Activated T-helper 1 cell treated with Interleukin-2 at 50 U/mL for 16 hours (primary cell): ENCODE measurements around the gene AP3B1.
"Not testable (repeated sequence)": the region's sequence is repeated elsewhere in the genome, so short reads cannot be mapped to it uniquely, and the experiment has no call there.

Experiments
- DNase-seq: peaks from one replicate; pipeline ENCODE4 v3.0.0-alpha.2; 2020; ENCODE audit warnings: low read depth

Gene AP3B1

DNA sequence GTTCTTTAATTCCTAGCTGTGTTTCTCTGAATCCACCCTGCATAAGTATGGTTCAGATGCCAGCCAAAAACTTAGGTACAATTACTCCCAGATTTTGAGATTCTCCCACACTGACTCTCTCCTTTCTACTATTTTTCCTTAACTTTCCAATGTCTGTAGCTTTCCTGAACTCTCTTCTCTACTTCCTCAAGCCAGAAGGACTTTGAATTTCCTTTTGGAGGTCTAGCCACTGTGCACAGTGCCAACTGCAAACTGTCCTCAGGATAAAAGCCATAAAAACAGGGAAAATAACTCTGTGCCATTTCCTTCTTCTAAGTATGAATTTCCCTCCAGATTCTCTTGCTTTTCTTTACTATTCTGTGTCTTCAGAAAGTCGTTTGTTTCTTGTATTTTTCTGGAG is 157.2 kb downstream of the AP3B1 start:
- no peak for DNase-seq

DNA sequence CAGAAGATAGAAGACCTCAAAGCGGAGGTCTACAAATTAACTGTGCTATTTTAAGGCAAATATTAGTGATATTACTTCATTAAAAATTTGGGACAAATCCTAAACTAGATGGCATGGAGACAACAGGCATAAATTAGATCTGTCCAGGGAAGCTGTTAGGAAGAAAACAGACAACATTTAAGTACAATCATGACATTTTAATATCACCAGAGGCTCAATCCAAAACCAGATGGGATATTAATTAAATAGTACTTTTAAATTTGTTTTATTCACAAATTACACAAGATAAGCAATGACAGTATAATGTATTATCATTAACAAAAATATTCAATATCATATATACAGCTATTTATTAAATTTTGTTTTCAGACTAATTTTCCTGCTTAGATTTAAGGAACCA is 161.1 kb downstream of the AP3B1 start:
- no peak for DNase-seq

DNA sequence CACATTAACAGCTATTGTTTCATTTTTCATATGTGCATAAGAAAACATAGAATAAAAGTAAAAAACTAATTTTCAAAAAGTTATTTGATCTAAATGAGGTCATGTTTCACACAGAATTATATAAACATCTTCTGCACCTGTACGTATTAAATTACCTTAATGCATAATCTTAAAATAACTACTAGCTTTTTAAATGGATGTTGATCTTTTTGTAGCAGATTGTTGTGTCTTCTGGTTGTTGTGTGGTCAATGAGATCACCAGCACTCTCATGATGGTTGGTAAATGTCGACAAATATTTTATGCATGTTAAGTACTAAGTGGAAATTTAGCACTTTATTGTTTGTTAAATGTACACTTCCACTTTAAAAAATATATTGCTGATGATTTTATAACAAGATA is 162.0 kb downstream of the AP3B1 start:
- no peak for DNase-seq

DNA sequence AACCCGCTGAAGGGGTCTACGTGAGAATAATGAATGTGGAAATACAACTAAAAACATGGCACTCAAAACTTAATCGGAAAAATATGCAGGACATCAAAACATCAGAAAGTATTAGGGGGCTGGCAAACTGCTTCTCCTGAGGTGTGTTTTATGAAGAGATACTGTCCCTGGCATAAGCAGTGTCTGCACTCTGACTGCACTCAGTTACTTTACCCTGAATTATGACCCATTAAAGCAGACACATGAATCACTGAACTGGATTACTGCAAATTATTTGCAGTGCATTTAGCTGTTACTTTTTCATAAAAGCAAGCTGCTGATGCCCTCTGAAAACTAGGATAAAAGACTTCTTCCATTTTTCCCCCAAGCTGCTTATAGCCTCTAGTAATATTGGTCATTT is 164.9 kb downstream of the AP3B1 start:
- DNase-seq = no peak

DNA sequence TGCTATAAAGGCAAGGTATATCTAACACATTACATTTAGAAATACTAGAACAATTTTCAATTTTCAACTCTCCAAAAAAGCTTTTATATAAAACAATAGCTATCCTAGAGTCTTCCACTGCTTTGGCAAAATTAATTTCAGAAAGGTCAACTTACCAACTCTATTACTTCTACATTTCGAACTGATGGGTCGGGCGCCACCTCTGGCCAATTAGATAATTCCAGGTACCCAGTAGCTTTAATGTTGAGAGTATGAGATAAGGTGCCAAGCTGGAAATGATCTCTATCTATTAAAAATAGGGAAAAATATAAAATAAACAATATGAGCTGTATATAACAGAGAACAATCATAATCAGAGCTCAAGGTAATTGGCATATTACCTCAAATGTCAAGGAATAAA is 166.6 kb downstream of the AP3B1 start:
- DNase-seq = no peak

DNA sequence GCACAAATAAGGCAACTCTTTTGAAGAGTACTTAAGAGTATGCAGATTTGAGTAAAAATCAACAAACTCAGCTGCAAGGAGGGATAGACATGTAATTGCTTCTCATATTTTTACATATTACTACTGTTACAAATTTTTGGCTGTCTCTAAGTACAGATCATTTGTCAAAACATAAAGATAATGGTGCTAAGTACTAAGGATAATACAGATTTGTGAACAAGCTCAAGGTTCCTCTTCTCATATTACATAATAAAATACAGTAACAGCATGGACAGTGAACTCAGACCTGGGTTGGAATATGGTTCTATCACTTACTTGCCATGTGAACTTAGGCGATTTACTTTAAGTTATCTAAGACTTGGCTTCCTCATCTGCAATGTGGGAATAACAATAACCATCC is 168.0 kb downstream of the AP3B1 start:
- no peak for DNase-seq

DNA sequence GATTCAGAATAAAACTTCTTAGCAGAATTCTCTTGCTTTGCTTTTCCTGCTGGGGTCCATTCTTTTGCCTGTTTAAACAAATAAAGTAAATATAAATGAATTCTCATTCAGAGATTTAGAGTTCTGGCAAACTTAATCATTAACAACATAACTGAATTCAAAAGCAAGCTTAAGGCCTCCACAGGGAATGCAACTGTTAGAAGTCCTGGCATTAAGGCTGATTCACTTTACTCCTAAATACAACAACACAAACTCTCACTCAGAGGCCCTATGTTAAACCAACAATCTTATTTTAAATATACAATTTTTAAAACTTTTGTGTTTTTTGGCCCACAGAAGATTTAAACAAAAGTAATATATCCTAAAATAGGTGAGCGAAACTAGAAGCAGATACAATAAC is 178.3 kb downstream of the AP3B1 start:
- DNase-seq = no peak

DNA sequence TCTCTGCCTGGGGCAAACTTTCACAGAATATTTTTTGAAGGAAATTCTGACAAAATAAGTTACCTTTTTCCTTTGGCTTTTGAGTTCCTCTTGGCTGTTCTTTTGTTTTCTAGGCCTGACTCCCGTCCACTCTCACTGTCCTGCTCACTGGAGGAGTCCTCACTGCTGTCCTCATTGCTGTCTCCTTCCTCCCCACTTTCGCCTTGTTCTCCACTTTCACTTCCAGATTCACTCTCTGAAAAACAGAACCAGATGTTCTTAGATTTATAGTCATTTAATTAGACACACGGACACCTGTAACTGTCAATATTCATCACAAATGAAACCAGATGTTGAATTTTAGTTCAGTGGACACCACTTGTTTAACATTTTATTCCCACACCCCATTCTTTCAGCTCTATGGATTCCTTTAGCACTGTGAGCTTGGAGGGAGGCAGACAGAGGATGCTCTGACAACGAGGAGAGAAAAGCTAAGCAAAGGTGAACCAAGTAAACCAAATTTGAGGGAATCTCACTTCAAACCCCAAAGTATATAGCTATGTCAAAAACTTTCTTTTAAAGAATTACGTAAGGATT is 180.7 kb downstream of the AP3B1 start:
- no peak for DNase-seq

DNA sequence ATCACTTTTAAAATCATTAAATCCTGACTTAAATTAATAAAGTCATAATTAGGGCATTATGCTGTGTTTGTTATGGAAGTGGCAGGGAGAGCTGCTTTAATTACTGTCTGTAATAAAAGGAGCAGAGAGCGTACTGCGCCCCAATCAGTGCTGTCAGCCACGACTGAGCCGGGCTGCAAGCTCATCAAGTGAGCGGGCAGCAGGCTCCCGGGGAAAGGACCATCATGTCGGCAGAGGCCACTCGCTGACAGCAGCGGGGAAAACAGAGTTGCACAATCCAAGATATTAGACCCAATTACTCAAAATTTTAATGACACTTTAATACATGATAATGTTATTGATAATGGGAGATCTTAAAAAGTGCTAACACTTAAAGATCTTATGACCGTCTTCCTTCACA is 181.6 kb downstream of the AP3B1 start:
- no peak for DNase-seq

DNA sequence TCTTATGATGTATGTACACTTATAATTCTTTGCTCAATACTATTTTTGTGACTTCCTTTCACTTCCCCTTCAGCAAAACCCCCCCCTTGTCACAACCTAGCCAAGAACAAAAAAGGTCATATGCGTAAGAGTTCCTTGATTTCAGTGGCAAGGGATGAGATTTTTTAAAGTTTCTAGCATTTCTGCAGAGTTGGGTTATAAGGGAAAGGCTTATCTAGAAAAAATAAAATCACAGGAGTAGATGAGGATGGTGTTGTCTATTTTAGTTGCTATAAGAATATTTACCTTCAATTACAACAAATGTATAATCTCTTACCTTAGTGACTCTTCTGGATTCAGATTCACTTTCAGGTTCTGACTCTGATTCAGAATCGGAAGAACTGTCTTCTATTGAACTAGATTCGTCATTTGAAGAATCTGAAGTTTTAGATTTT is 184.6 kb downstream of the AP3B1 start:
- DNase-seq = no peak

DNA sequence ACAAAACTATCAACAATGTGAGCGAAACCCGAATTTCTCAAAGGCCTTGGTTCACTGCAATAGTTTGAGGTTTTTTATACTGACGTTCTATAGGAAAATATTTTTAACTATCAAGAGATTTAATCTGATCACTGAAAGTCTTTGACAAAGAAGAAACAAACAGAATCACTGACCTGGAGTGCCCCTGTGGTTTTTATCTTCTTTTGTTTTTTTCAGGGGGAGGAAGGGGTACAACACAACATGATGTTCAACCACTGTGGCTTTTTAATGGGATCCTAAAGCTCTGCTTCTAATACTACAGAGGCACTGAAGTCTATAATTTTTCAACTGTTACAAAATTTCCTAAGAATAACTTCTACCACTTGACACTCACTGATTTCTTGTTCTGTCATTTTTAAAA is 185.9 kb downstream of the AP3B1 start:
- DNase-seq = no peak

DNA sequence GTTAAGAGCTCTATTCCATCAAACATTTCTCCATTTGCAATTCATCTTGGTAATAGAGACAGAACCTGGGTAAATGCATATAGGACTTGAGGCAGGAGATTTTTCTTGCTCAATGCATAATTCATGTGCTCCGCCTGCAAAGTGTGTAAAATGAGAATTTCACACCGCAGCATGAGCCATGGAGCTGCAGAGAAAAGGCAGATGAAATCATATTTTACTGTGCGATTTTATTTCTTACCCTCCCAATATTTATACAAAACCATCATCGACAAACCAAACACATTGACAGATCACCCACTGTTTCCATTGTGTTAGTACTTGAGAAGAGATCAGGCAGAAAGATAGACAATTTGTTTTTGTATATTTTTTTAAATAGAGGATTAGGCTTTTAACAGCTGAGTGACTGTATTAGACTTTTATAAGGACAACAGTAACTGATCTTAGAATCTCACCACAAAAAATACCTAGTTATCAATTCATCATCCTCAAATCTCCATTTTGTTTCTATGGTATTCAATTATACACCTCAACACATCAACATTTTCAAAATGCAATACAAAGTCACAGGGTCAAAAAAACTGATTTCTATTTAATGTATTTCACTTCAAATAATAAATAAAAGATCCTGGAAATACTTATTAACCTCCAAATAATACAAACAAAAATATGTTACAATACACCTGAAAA is 191.1 kb downstream of the AP3B1 start:
- no peak for DNase-seq

DNA sequence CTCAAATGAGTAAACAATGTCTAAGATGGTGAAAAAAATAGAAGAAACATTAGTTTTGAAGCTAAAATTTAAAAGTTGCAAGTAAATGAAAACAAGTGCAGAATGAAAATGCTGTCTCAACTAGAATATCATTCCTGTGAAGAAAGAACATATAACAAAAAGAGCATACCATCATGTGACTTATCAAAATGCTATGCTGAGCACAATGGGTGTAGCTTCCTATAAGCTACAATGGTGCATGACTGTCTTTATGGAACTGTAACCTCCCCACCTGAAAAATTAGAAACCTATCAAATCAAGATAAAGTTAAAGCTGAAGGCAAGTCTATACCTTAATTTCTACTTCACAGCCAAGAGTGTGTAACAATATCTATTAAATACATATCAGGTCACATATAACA is 192.0 kb downstream of the AP3B1 start:
- no peak for DNase-seq

DNA sequence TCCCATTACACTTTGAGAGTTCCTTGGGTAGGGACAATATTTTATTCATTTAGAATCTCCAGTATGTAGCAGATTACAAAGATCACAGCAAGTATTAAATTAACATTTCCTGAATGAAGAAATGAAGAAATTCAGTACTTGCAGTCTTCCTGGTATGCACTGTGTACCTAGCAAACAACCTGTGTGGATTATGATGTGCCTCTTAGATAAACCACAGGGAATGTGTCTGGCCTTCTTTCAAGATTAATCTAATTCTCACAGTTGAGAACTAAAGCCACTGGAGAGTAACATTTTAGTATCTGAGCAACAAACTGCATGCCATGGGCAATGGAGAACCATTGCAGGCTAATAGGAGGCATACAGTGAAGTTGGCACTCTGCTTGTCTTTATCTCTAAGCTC is 199.4 kb downstream of the AP3B1 start:
- DNase-seq = no peak

DNA sequence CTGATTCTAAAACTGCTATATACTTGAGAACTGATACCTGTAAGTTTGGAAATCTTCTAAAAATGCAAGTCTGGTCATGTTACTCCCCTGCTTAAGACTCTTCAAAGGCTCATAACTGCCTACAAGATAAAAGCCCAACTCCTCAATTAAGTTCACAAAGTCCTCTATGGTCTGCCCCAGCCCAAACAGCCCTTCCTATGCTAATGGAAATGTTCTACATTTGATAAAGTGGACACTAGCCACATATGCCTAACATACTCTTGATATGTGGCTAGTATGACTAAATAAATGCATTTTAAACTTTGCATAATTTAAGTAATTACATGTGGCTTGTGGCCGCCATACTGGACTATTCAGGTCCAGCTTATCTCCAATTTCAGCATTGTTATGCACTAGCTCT is 204.5 kb downstream of the AP3B1 start:
- no peak for DNase-seq

DNA sequence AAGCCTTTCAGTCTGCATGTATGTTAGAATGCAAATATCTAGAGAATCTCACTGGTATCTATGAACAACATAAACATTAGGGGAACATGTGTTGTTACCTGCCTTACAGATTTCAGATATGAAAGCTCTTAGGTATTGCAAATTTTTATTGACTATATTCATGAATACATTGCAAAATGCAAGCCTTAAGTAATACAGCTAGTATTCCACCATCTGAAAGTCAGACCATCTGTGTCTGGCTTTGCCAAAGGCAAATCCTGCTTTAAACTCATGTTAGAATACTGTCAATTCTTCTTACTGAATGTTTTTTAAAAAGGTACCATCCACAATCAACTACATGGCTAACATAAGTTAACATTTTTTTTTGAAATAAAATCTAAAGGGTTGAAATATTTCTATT is 215.6 kb downstream of the AP3B1 start:
- DNase-seq = no peak

DNA sequence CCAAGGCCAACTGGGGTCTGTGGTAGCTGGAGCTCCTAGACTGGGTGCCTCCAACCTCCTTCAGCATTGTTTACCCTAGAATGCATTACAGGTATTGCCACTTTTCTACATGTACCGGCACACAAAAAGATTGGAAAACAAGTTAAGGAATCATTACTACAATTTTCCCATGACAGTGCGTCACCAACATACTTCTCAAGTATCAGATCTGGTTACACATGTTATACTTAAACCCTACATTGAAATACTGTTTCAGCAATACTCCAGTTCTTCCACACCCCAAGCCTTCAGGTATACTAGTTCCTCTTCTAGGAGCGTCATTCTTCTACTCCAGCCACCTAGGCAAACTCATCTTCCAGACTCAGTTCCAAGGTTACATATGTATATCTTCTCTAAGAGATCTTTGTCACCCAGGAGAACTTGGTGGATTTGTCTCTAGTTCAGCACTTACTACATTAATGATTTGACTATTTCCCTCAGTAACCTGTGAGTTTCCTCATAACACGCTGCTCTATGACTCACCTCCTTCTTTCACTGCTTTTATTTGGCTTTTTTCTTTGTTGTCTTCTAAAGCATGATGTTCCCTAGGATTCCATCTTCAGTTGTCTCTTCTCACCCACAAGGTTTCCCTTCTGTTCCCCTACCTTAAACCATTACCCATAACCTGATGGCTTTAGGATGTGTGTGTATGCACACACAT is 217.0 kb downstream of the AP3B1 start:
- DNase-seq = no peak

DNA sequence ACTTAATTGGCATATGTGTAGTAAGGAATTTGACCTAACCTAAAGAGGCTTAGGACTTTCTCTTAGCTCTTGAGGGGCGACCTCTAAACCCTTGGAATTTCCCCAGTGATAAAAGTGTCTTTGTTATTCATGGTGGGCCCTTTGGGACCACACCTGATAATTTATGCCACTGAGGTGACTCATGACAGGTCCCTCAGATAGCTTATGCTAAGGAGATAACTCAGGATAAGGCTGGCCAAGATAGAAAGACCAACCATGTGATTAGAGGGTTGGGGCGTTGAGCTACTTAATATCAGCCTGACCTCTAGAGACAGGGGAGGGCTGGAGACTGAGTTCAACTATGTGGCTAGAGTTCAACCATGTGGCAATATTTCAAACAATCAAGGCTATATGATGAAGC is 218.1 kb downstream of the AP3B1 start:
- DNase-seq = no peak

DNA sequence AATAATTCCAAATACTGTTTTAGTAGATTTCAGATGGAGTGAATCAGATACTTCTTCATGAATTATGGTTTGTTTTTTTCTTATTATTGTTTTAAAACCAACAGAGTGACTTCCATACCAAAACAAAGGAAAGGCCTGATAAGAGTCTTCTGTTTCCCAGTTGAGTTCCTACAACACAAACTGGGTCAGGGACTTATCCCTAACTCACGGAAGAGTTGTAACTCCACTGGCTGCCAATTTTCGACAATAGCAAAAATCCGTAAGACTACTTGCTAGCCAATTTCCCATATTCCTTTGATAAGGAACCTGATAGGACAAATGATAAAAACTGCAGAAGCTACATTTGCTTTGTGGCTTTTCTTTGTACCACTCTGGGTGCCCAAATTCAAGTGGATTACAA is 219.2 kb downstream of the AP3B1 start:
- no peak for DNase-seq

DNA sequence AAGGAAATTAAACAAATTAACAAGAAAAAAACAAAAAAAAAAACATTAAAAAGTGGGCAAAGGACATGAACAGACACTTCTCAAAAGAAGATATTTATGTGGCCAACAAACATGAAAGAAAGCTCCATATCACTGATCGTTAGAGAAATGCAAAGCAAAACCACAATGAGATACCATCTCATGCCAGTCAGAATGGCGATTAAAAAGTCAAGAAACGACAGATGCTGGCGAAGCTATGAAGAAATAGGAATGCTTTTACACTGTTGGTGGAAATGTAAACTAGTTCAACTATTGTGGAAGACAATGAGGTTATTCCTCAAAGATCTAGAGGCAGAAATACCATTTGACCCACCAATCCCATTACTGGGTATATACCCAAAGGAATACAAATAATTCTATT is 223.8 kb downstream of the AP3B1 start:
- not testable (repeated sequence) for DNase-seq

DNA sequence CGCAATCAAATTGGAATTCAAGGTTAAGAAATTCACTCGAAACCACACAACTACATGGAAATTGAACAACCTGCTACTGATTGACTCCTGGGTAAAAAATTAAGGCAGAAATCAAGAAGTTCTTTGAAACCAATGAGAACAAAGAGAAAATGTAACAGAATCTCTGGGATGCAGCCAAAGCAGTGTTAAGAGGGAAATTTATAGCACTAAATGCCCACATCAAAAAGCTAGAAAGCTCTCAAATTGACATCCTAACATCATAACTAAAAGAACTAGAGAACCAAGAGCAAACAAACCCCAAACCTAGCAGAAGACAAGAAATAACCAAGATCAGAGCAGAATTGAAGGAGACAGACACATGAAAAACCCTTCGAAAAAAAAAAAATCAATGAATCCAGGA is 226.9 kb downstream of the AP3B1 start:
- not testable (repeated sequence) for DNase-seq

DNA sequence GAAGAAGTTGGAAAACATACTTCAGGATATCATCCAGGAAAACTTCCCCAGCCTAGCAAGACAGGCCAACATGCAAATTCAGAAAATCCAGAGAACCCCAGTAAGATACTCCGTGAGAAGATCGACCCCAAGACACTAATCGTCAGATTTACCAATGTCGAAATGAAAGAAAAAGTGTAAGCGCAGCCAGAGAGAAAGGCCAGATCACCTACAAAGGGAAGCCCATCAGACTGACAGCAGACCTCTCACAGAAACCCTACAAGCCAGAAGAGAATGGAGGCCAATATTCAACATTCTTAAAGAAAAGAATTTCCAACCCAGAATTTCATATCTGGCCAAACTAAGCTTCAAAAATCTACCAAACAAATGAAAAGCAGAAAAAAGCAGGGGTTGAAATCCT is 227.8 kb downstream of the AP3B1 start:
- DNase-seq = not testable (repeated sequence)

DNA sequence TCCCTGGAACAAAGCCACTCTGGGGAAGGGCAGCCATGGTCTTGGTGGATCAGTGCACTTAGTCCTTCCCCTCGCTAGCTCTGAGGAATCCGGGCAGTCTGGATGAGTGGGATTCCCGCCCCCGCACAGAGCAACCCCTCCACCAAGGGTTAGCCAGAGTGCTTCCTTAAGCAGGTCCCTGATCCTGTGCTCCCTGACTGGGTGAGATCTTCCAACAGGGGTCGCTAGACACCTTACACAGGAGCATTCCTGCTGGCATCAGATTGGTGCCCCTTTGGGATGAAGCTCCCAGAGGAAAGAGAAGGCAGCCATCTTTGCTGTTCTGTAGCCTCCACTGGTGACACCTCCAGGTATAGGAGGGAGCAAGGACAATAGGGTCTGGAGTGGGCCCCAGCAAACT is 228.8 kb downstream of the AP3B1 start:
- no peak for DNase-seq
